HepG2 (cell line): ENCODE data around the gene BCAS3. TPM values are rescaled to one million over a fixed set of nuclear protein-coding genes. Genes with fewer than 3 reads are reported as not detected.
A peak's percentile ranks its signal among the peaks of the same experiment; 100 is the strongest.

Experiments
- ATF5 ChIP-seq: sonication (generic); formaldehyde crosslinking; IDR thresholded peaks from 2 replicates; pipeline ENCODE4 v1.4.0; 2020; ENCODE audit warnings: mild to moderate bottlenecking, low read depth, missing genetic modification reagents
- CHD2 ChIP-seq: IDR thresholded peaks from 2 replicates; pipeline ENCODE4 v1.6.1; 2011; ENCODE audit warnings: low read depth, low read length, improper control_type of control experiment
- ELF1 ChIP-seq: sonication (generic); formaldehyde crosslinking; IDR thresholded peaks from 2 replicates; pipeline ENCODE4 v1.4.0; 2020; ENCODE audit warnings: missing genetic modification reagents
- IKZF4 ChIP-seq: sonication (generic); formaldehyde crosslinking; IDR thresholded peaks from 2 replicates; pipeline ENCODE4 v1.5.1; 2020; ENCODE audit warnings: borderline replicate concordance, mild to moderate bottlenecking, low read depth, missing genetic modification reagents; ENCODE audit errors: not compliant biosample characterization
- KDM1A ChIP-seq: IDR thresholded peaks from 2 replicates; pipeline ENCODE4 v1.6.1; 2016; ENCODE audit warnings: missing compliant biosample characterization
- KLF13 ChIP-seq: sonication (generic); formaldehyde crosslinking; IDR thresholded peaks from 2 replicates; pipeline ENCODE4 v1.4.0; 2020; ENCODE audit warnings: mild to moderate bottlenecking, missing genetic modification reagents
- MTF2 ChIP-seq: sonication (generic); formaldehyde crosslinking; IDR thresholded peaks from 2 replicates; pipeline ENCODE4 v1.5.0; 2020; ENCODE audit warnings: missing genetic modification reagents, borderline replicate concordance
- ONECUT2 ChIP-seq: sonication (generic); formaldehyde crosslinking; IDR thresholded peaks from 2 replicates; pipeline ENCODE4 v1.4.0; 2020; ENCODE audit warnings: missing genetic modification reagents
- PITX1 ChIP-seq: sonication (generic); formaldehyde crosslinking; IDR thresholded peaks from 2 replicates; pipeline ENCODE4 v1.5.1; 2020; ENCODE audit warnings: mild to moderate bottlenecking, missing genetic modification reagents
- REPIN1 ChIP-seq: sonication (generic); formaldehyde crosslinking; IDR thresholded peaks from 2 replicates; pipeline ENCODE4 v1.8.0; 2022; ENCODE audit warnings: missing genetic modification reagents, low read depth, mild to moderate bottlenecking, borderline replicate concordance
- SP5 ChIP-seq: IDR thresholded peaks from 2 replicates; pipeline ENCODE4 v1.6.1; 2016; ENCODE audit warnings: low read depth, borderline replicate concordance
- SUZ12 ChIP-seq: fragments of 150-350 bp; IDR thresholded peaks from 2 replicates; pipeline ENCODE4 v1.6.1; 2014; ENCODE audit warnings: low read depth, low read length
- YEATS4 ChIP-seq: sonication (generic); formaldehyde crosslinking; IDR thresholded peaks from 2 replicates; pipeline ENCODE4 v1.4.0; 2020; ENCODE audit warnings: missing genetic modification reagents, borderline replicate concordance
- ZBTB1 ChIP-seq: sonication (generic); formaldehyde crosslinking; IDR thresholded peaks from 2 replicates; pipeline ENCODE4 v1.4.0; 2020; ENCODE audit warnings: missing genetic modification reagents, borderline replicate concordance
- ZBTB20 ChIP-seq: sonication (generic); formaldehyde crosslinking; IDR thresholded peaks from 2 replicates; pipeline ENCODE4 v1.8.1; 2023; ENCODE audit warnings: missing genetic modification reagents, low read depth, mild to moderate bottlenecking, borderline replicate concordance
- ZBTB42 ChIP-seq: sonication (generic); formaldehyde crosslinking; IDR thresholded peaks from 2 replicates; pipeline ENCODE4 v1.5.0; 2020; ENCODE audit warnings: mild to moderate bottlenecking, missing genetic modification reagents
- ZKSCAN8 ChIP-seq: IDR thresholded peaks from 2 replicates; pipeline ENCODE4 v1.6.1; 2016; ENCODE audit warnings: borderline replicate concordance, missing genetic modification reagents, missing compliant biosample characterization
- ZNF225 ChIP-seq: sonication (generic); formaldehyde crosslinking; IDR thresholded peaks from 2 replicates; pipeline ENCODE4 v1.4.0; 2020; ENCODE audit warnings: mild to moderate bottlenecking, missing genetic modification reagents
- ZNF260 ChIP-seq: sonication (generic); formaldehyde crosslinking; IDR thresholded peaks from 2 replicates; pipeline ENCODE4 v1.4.0; 2020; ENCODE audit warnings: missing genetic modification reagents, low read depth, mild to moderate bottlenecking, borderline replicate concordance
- ZNF34 ChIP-seq: sonication (generic); formaldehyde crosslinking; IDR thresholded peaks from 2 replicates; pipeline ENCODE4 v1.4.0; 2020; ENCODE audit warnings: mild to moderate bottlenecking, missing genetic modification reagents, borderline replicate concordance
- ZNF383 ChIP-seq: sonication (generic); formaldehyde crosslinking; IDR thresholded peaks from 2 replicates; pipeline ENCODE4 v1.4.0; 2020; ENCODE audit warnings: missing genetic modification reagents, mild to moderate bottlenecking, borderline replicate concordance
- ZNF614 ChIP-seq: IDR thresholded peaks from 2 replicates; pipeline ENCODE4 v1.6.1; 2018; ENCODE audit warnings: missing biosample characterization, missing genetic modification reagents, inconsistent platforms, borderline replicate concordance
- ZNF639 ChIP-seq: conservative IDR thresholded peaks from 2 replicates; pipeline ENCODE4 v1.6.1; 2018; ENCODE audit warnings: missing genetic modification reagents
- polyA plus RNA-seq, 8 experiments: library from polyadenylated mRNA; depleted of rRNA in 3 of 8; stranded (reverse) in 7 of 8; unstranded in 1 of 8; fragments of >200 nt; fragmentation: Illumina TruSeq in 4 of 8; extraction: Trizol in 4 of 8; gene quantifications; 2 replicates each; pipeline versions ENCODE4 v1.2.1 to v1.2.3, GENCODE V29; 2011 to 2016; ENCODE audit warnings: low read depth in 4 of 8, missing spikeins in 1 of 8, mixed read lengths in 1 of 8; ENCODE audit not compliant: insufficient read depth in 1 of 8
- total RNA-seq, 5 experiments: library from RNA; depleted of rRNA; stranded (reverse); fragments of >200 nt; fragmentation: Illumina TruSeq; extraction: Trizol; gene quantifications; 2 replicates each; pipeline ENCODE4 v1.2.3, GENCODE V29; 2016; ENCODE audit warnings: low read depth in 1 of 5
- TF ChIP-seq, protein P1 (sequence below): sonication (generic); formaldehyde crosslinking; IDR thresholded peaks from 2 replicates; pipeline ENCODE4 v1.8.1; 2023; ENCODE audit warnings: missing genetic modification reagents, mild to moderate bottlenecking, borderline replicate concordance
- TF ChIP-seq, protein P2 (sequence below): sonication (generic); formaldehyde crosslinking; IDR thresholded peaks from 2 replicates; pipeline ENCODE4 v1.4.0; 2020; ENCODE audit warnings: missing genetic modification reagents, borderline replicate concordance

Gene BCAS3
- total and polyA plus RNA-seq, 2 of the 13 experiments (the other 11 are each of a cell fraction or from before 2014, with no cell fraction given), result 10.7 to 11.2 TPM

- peak; percentile 72 for TF ChIP-seq YEATS4 (CRISPR knock-in tag)
- no peak for TF ChIP-seq MTF2 (CRISPR knock-in tag)
- peak; percentile 81 for TF ChIP-seq ZBTB20
- 0 out of 2 replicates have a peak, but pooled peaks have one; percentile 40 for TF ChIP-seq KLF13 (CRISPR knock-in tag)
- TF ChIP-seq SP5 (CRISPR knock-in tag), result peak; percentile 75
- peak; percentile 75; the same call in 1 of the 2 replicates for TF ChIP-seq ATF5
- no peak for TF ChIP-seq ZNF34
- TF ChIP-seq IKZF4 (CRISPR knock-in tag), result peak; percentile 49
- TF ChIP-seq ZNF225 (CRISPR knock-in tag), result no peak
- TF ChIP-seq ZBTB1 (CRISPR knock-in tag), result no peak
- peak; percentile 54; the same call in 1 of the 2 replicates for TF ChIP-seq ZNF614 (CRISPR knock-in tag)
- no peak for TF ChIP-seq ZNF383 (CRISPR knock-in tag)
- TF ChIP-seq ONECUT2 (CRISPR knock-in tag), result peak; percentile 51
- TF ChIP-seq, protein P1, sequence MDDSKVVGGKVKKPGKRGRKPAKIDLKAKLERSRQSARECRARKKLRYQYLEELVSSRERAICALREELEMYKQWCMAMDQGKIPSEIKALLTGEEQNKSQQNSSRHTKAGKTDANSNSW (CRISPR knock-in tag), result no peak
- no peak; the same call in 1 of the 2 replicates for TF ChIP-seq ZKSCAN8 (CRISPR knock-in tag)
- TF ChIP-seq, protein P2, sequence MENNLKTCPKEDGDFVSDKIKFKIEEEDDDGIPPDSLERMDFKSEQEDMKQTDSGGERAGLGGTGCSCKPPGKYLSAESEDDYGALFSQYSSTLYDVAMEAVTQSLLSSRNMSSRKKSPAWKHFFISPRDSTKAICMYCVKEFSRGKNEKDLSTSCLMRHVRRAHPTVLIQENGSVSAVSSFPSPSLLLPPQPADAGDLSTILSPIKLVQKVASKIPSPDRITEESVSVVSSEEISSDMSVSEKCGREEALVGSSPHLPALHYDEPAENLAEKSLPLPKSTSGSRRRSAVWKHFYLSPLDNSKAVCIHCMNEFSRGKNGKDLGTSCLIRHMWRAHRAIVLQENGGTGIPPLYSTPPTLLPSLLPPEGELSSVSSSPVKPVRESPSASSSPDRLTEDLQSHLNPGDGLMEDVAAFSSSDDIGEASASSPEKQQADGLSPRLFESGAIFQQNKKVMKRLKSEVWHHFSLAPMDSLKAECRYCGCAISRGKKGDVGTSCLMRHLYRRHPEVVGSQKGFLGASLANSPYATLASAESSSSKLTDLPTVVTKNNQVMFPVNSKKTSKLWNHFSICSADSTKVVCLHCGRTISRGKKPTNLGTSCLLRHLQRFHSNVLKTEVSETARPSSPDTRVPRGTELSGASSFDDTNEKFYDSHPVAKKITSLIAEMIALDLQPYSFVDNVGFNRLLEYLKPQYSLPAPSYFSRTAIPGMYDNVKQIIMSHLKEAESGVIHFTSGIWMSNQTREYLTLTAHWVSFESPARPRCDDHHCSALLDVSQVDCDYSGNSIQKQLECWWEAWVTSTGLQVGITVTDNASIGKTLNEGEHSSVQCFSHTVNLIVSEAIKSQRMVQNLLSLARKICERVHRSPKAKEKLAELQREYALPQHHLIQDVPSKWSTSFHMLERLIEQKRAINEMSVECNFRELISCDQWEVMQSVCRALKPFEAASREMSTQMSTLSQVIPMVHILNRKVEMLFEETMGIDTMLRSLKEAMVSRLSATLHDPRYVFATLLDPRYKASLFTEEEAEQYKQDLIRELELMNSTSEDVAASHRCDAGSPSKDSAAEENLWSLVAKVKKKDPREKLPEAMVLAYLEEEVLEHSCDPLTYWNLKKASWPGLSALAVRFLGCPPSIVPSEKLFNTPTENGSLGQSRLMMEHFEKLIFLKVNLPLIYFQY, result no peak
- TF ChIP-seq ZNF639 (CRISPR knock-in tag), result 0 out of 2 replicates have a peak, but pooled peaks have one; percentile 38
- TF ChIP-seq ELF1, result no peak
- no peak for TF ChIP-seq CHD2
- peak; percentile 81 for TF ChIP-seq PITX1
- TF ChIP-seq ZNF260 (CRISPR knock-in tag), result no peak
- TF ChIP-seq KDM1A, result 0 out of 2 replicates have a peak, but pooled peaks have one; percentile 71
- no peak for TF ChIP-seq SUZ12
- no peak for TF ChIP-seq ZBTB42 (CRISPR knock-in tag)
- TF ChIP-seq REPIN1 (CRISPR knock-in tag), result peak; percentile 84; the same call in 1 of the 2 replicates
Observed at GRCh38 chr17:61366715-61367413, 689.2 kb downstream of the BCAS3 start (continued).
